IPS-20b (cell line): Measurements from ENCODE around the gene SH3PXD2A.

ENCODE experiments used
- H3K27ac ChIP-seq: one replicate; pipeline ENCODE4 v1.5.1; 2013; ENCODE audit warnings: low read length
- H3K27me3 ChIP-seq: 2 replicates; pipeline ENCODE4 v1.6.1; 2013; ENCODE audit warnings: mild to moderate bottlenecking, low read length, inconsistent platforms; ENCODE audit not compliant: insufficient read depth
- H3K36me3 ChIP-seq: 2 replicates; pipeline ENCODE4 v1.6.1; 2013; ENCODE audit warnings: low read depth, mild to moderate bottlenecking, inconsistent platforms, low read length, moderate library complexity; ENCODE audit not compliant: insufficient read depth
- H3K4me1 ChIP-seq: 2 replicates; pipeline ENCODE4 v1.6.1; 2013; ENCODE audit warnings: mild to moderate bottlenecking, control low read depth, inconsistent platforms, low read length, moderate library complexity; ENCODE audit not compliant: insufficient read depth
- H3K4me3 ChIP-seq: 2 replicates; pipeline ENCODE4 v1.5.1; 2013; ENCODE audit warnings: mild to moderate bottlenecking, low read length, inconsistent platforms
- H3K9ac ChIP-seq: 2 replicates; pipeline ENCODE4 v1.6.1; 2013; ENCODE audit warnings: low read depth, mild to moderate bottlenecking, inconsistent platforms, low read length, moderate library complexity
- H3K9me3 ChIP-seq: 2 replicates; pipeline ENCODE4 v1.6.1; 2013; ENCODE audit warnings: mild to moderate bottlenecking, low read depth, low read length, inconsistent platforms; ENCODE audit not compliant: insufficient read depth

SH3PXD2A gene

GRCh38 chr10:103559776-103560175 lies 295.6 kb downstream of the SH3PXD2A start:
- Histone ChIP-seq H3K27me3 (peaks cover 12% of the 10 kb centered on the region), H3K36me3 (no peaks in the 10 kb centered on the region), H3K4me1 (no peaks in the 10 kb centered on the region), H3K9ac (no peak overlapping the region), H3K4me3 (no peak overlapping the region), H3K27ac (no peak overlapping the region), H3K9me3 (no peaks in the 10 kb centered on the region)

- Histone ChIP-seq H3K9me3 (no peaks in the 10 kb centered on the region), H3K4me3 (no peak overlapping the region), H3K4me1 (no peaks in the 10 kb centered on the region), H3K27me3 (peaks cover 20% of the 10 kb centered on the region), H3K27ac (no peak overlapping the region), H3K36me3 (no peaks in the 10 kb centered on the region), H3K9ac (no peak overlapping the region)
Measured at GRCh38 chr10:103558911-103559310, 296.5 kb downstream of the SH3PXD2A start.

- no peaks in the 10 kb centered on the region for H3K9me3 ChIP-seq
- no peak overlapping the region for H3K4me3 ChIP-seq
- no peaks in the 10 kb centered on the region for H3K36me3 ChIP-seq
- no peak overlapping the region for H3K9ac ChIP-seq
- no peaks in the 10 kb centered on the region for H3K4me1 ChIP-seq
- peaks cover 24% of the 10 kb centered on the region for H3K27me3 ChIP-seq
- H3K27ac ChIP-seq = no peak overlapping the region
Measured at GRCh38 chr10:103557455-103557854, 297.9 kb downstream of the SH3PXD2A start.

- H3K27ac ChIP-seq = no peak overlapping the region
- H3K9me3 ChIP-seq = no peaks in the 10 kb centered on the region
- peaks cover 24% of the 10 kb centered on the region for H3K27me3 ChIP-seq
- H3K4me1 ChIP-seq = no peaks in the 10 kb centered on the region
- no peak overlapping the region for H3K9ac ChIP-seq
- no peaks in the 10 kb centered on the region for H3K36me3 ChIP-seq
- H3K4me3 ChIP-seq = no peak overlapping the region
Measured at GRCh38 chr10:103556383-103557007, 298.9 kb downstream of the SH3PXD2A start.

- peaks cover 24% of the 10 kb centered on the region for H3K27me3 ChIP-seq
- no peaks in the 10 kb centered on the region for H3K36me3 ChIP-seq
- H3K4me3 ChIP-seq = peak overlapping the region; percentile 56; the same call in 1 of the 2 replicates
- no peak overlapping the region for H3K27ac ChIP-seq
- no peak overlapping the region for H3K9ac ChIP-seq
- no peaks in the 10 kb centered on the region for H3K9me3 ChIP-seq
- no peaks in the 10 kb centered on the region for H3K4me1 ChIP-seq
Measured at GRCh38 chr10:103555712-103556111, 299.7 kb downstream of the SH3PXD2A start.

GRCh38 chr10:103555325-103555649 lies 300.1 kb downstream of the SH3PXD2A start:
- Histone ChIP-seq H3K9me3 (no peaks in the 10 kb centered on the region), H3K36me3 (no peaks in the 10 kb centered on the region), H3K4me1 (no peaks in the 10 kb centered on the region), H3K27me3 (peaks cover 24% of the 10 kb centered on the region), H3K27ac (no peak overlapping the region), H3K4me3 (peak overlapping the region; percentile 56; the same call in 1 of the 2 replicates), H3K9ac (no peak overlapping the region)

GRCh38 chr10:103554488-103555324 lies 300.7 kb downstream of the SH3PXD2A start:
- no peaks in the 10 kb centered on the region for H3K4me1 ChIP-seq
- peaks cover 24% of the 10 kb centered on the region for H3K27me3 ChIP-seq
- no peaks in the 10 kb centered on the region for H3K9me3 ChIP-seq
- no peak overlapping the region for H3K27ac ChIP-seq
- H3K4me3 ChIP-seq = peak overlapping the region; percentile 56; the same call in 1 of the 2 replicates
- H3K9ac ChIP-seq = no peak overlapping the region
- no peaks in the 10 kb centered on the region for H3K36me3 ChIP-seq

- Histone ChIP-seq H3K4me1 (no peaks in the 10 kb centered on the region), H3K27me3 (peaks cover 24% of the 10 kb centered on the region), H3K36me3 (no peaks in the 10 kb centered on the region), H3K9me3 (no peaks in the 10 kb centered on the region), H3K4me3 (no peak overlapping the region), H3K27ac (no peak overlapping the region), H3K9ac (no peak overlapping the region)
Measured at GRCh38 chr10:103553743-103554487, 301.5 kb downstream of the SH3PXD2A start.

- Histone ChIP-seq H3K4me3 (no peak overlapping the region), H3K27ac (no peak overlapping the region), H3K9ac (no peak overlapping the region), H3K9me3 (no peaks in the 10 kb centered on the region), H3K4me1 (no peaks in the 10 kb centered on the region), H3K36me3 (no peaks in the 10 kb centered on the region), H3K27me3 (peaks cover 24% of the 10 kb centered on the region)
Measured at GRCh38 chr10:103552856-103553742, 302.3 kb downstream of the SH3PXD2A start.

GRCh38 chr10:103551619-103552602 lies 303.5 kb downstream of the SH3PXD2A start:
- Histone ChIP-seq H3K27me3 (peaks cover 24% of the 10 kb centered on the region), H3K9me3 (no peaks in the 10 kb centered on the region), H3K9ac (no peak overlapping the region), H3K4me1 (no peaks in the 10 kb centered on the region), H3K36me3 (no peaks in the 10 kb centered on the region), H3K4me3 (no peak overlapping the region), H3K27ac (no peak overlapping the region)
